ENCODE measurements around the gene CSMD2. TPM values are rescaled to one million over a fixed set of nuclear protein-coding genes. Genes with fewer than 3 reads are reported as not detected.

Gene CSMD2
- total RNA-seq, 1 donor from 2014 or later, result 0.27 TPM

GRCh38 chr1:34070201-34070836 lies 94.7 kb downstream of the CSMD2 start:
- H3K27me3 Mint-ChIP-seq (ENCODE audit: unreplicated experiment), result no peaks in the 10 kb centered on the region
- H3K36me3 Mint-ChIP-seq (ENCODE audit: unreplicated experiment), result no peaks in the 10 kb centered on the region
- H3K4me3 Mint-ChIP-seq (ENCODE audit: unreplicated experiment), result no peak overlapping the region
- no peak for TF ChIP-seq CTCF (IDR thresholded peaks at IDR 0.05; ENCODE audit: partially characterized antibody, unreplicated experiment)
- DNase-seq, result no peak
- H3K4me1 Mint-ChIP-seq (ENCODE audit: low read depth, unreplicated experiment), result no peaks in the 10 kb centered on the region
- H3K9me3 Mint-ChIP-seq (ENCODE audit: unreplicated experiment), result peaks cover 3% of the 10 kb centered on the region
- no peak overlapping the region for H3K27ac Mint-ChIP-seq (ENCODE audit: unreplicated experiment)

DNA sequence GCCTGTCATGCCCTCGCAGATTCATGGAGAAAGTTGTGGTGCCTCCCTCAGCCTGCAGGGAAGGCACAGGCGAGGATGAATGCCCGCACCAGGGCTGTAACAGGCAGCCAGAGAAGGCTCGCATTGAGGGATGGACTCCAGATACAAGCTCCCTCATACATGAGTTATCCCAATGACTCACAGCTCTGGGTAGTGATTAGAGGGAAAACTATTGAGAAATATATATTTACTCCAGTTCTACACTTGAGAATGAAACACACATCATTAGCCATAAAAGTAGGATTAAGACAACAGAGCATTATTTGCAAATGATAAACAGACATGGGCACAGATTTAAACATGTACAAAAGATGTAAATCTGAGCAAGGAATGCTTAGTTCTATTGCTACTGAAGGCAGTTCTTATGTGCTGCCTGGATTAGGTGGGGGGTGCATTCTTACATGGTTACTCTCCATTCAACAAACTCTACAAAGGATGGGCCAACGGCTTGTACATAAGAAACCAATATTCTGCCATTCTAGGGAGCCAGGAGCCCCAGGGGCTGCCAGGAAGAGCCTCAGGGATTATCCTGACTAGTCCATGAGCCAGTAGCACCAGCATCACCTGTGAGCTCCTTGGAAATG lies 97.9 kb downstream of the CSMD2 start:
- Mint-ChIP-seq H3K36me3 (ENCODE audit: unreplicated experiment) (peaks cover 8% of the 10 kb centered on the region), H3K9me3 (ENCODE audit: unreplicated experiment) (peaks cover 9% of the 10 kb centered on the region), H3K4me3 (ENCODE audit: unreplicated experiment) (no peak overlapping the region), H3K4me1 (ENCODE audit: low read depth, unreplicated experiment) (no peaks in the 10 kb centered on the region), H3K27me3 (ENCODE audit: unreplicated experiment) (peaks cover 3% of the 10 kb centered on the region), H3K27ac (ENCODE audit: unreplicated experiment) (no peak overlapping the region)
- TF ChIP-seq CTCF (IDR thresholded peaks at IDR 0.05; ENCODE audit: partially characterized antibody, unreplicated experiment), result no peak
- DNase-seq, result no peak

DNA sequence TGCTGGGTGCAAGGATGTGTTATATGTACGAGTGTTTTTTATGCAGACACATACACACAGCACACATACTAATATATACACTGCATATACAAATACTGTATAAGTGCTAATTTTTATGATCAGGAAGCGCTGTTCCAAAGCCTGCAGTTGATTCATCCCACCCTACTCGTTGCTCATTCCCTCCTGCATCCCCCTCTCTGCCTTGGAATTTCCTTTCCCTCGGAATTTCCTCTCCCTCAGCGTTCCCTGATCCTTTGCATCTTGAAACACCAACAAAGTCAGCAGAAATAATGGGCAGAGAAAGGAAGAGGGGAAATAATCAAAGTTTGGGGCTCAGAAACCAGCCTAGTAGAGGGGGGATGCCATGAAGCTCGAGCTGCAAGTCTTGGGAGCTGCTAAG lies 98.9 kb downstream of the CSMD2 start:
- no peak for TF ChIP-seq CTCF (IDR thresholded peaks at IDR 0.05; ENCODE audit: partially characterized antibody, unreplicated experiment)
- H3K36me3 Mint-ChIP-seq (ENCODE audit: unreplicated experiment), result peaks cover 8% of the 10 kb centered on the region
- peaks cover 9% of the 10 kb centered on the region for H3K9me3 Mint-ChIP-seq (ENCODE audit: unreplicated experiment)

GRCh38 chr1:34065498-34065897 lies 99.5 kb downstream of the CSMD2 start:
- H3K36me3 Mint-ChIP-seq (ENCODE audit: unreplicated experiment), result peaks cover 8% of the 10 kb centered on the region

More for the DNA sequence above, 98.9 kb downstream of the CSMD2 start:
- Mint-ChIP-seq H3K4me1 (ENCODE audit: low read depth, unreplicated experiment) (no peaks in the 10 kb centered on the region), H3K27me3 (ENCODE audit: unreplicated experiment) (peaks cover 3% of the 10 kb centered on the region), H3K27ac (ENCODE audit: unreplicated experiment) (no peak overlapping the region), H3K4me3 (ENCODE audit: unreplicated experiment) (no peak overlapping the region)
- no peak for DNase-seq

More at GRCh38 chr1:34065498-34065897, 99.5 kb downstream of the CSMD2 start:
- DNase-seq, result no peak
- Mint-ChIP-seq H3K27ac (ENCODE audit: unreplicated experiment) (no peak overlapping the region), H3K4me1 (ENCODE audit: low read depth, unreplicated experiment) (no peaks in the 10 kb centered on the region), H3K9me3 (ENCODE audit: unreplicated experiment) (peaks cover 9% of the 10 kb centered on the region), H3K4me3 (ENCODE audit: unreplicated experiment) (no peak overlapping the region), H3K27me3 (ENCODE audit: unreplicated experiment) (peaks cover 3% of the 10 kb centered on the region)
- TF ChIP-seq CTCF (IDR thresholded peaks at IDR 0.05; ENCODE audit: partially characterized antibody, unreplicated experiment), result no peak

All from glutamatergic neuron (in vitro differentiated cells).